ENCODE data around the gene ZFYVE21. TPM values are rescaled to one million over a fixed set of nuclear protein-coding genes. Genes with fewer than 3 reads are reported as not detected.

The ZFYVE21 gene
- total RNA-seq, 1 experiment from 2014 or later, result 49.7 TPM

GRCh38 chr14:103710771-103711377, 4.7 kb upstream of the ZFYVE21 start:
- H2AFZ ChIP-seq (ENCODE audit: low read length), result no peak overlapping the region
- no peak overlapping the region for H2BK12ac ChIP-seq (ENCODE audit: insufficient read length, low read depth, low read length)
- H4K5ac ChIP-seq (ENCODE audit: insufficient read length, low read depth, low read length), result no peak overlapping the region
- H4K20me1 ChIP-seq (ENCODE audit: control insufficient read depth, insufficient read depth, insufficient read length), result no peaks in the 10 kb centered on the region
- WGBS (ENCODE audit: extremely low coverage, insufficient read length, low lambda C conversion rate), result no CpG with 5 or more reads among the region's 9 CpGs
- H4K8ac ChIP-seq (replicated peaks; ENCODE audit: insufficient read length, low read depth, low read length), result no peak overlapping the region
- no peaks in the 10 kb centered on the region for H3K9me3 ChIP-seq (ENCODE audit: control insufficient read depth, low read depth, low read length)
- Mint-ChIP-seq H3K27me3 (ENCODE audit: low read depth) (no peaks in the 10 kb centered on the region; the same call in 1 of the 2 replicates), H3K27ac (peak overlapping the region; percentile 23 to 71 (median 35); a peak in 3 of 7 replicates), H3K9me3 (no peaks in the 10 kb centered on the region; a peak in 2 of 5 replicates), H3K4me1 (peaks cover 22 to 23% of the 10 kb centered on the region in 2 experiments), H3K4me3 (no peak overlapping the region), H3K36me3 (ENCODE audit: insufficient read depth in 1 of 3, low read depth in 3 of 3) (peaks cover 24 to 43% (median 30%) of the 10 kb centered on the region in 3 experiments; a peak in 6 of 7 replicates)
- H3K27ac ChIP-seq (ENCODE audit: insufficient read length, low read depth, low read length), result no peak overlapping the region
- no peak overlapping the region for H2AK5ac ChIP-seq (ENCODE audit: insufficient read length, low read length)
- no peak overlapping the region for H3K23ac ChIP-seq (ENCODE audit: insufficient read length, low read depth, low read length)
- H3K4ac ChIP-seq (ENCODE audit: low read depth, low read length), result no peak overlapping the region
- H2BK5ac ChIP-seq (ENCODE audit: insufficient read length, low read length), result no peak overlapping the region
- no peaks in the 10 kb centered on the region for H3K79me2 ChIP-seq (ENCODE audit: insufficient read depth, low read length)
- no peak overlapping the region for H4K91ac ChIP-seq (ENCODE audit: insufficient read length, low read depth, low read length)
- no peak for DNase-seq
- no peak overlapping the region for H3T11ph ChIP-seq (ENCODE audit: low read length)
- no peaks in the 10 kb centered on the region for H3K79me1 ChIP-seq (ENCODE audit: insufficient read depth, low read depth, low read length, poor library complexity, severe bottlenecking)
- H3K9ac ChIP-seq (ENCODE audit: extremely low read depth, insufficient read length, low read length), result no peak overlapping the region
- no peak overlapping the region for H3K18ac ChIP-seq (ENCODE audit: insufficient read length, low read depth, low read length)
- no peak overlapping the region for H2BK20ac ChIP-seq (ENCODE audit: low read depth, low read length, poor library complexity, severe bottlenecking)
- no peaks in the 10 kb centered on the region for H3K23me2 ChIP-seq (ENCODE audit: insufficient read length, low read depth, low read length, poor library complexity, severe bottlenecking)
- peaks cover 3% of the 10 kb centered on the region; the same call in 1 of the 2 replicates for H3K4me1 ChIP-seq (ENCODE audit: insufficient read depth, low read length)
- H3K27me3 ChIP-seq (ENCODE audit: insufficient read depth, low read length), result no peaks in the 10 kb centered on the region
- no peak overlapping the region for H3K56ac ChIP-seq (ENCODE audit: insufficient read length, low read depth, low read length)
- no peak overlapping the region for H2BK15ac ChIP-seq (ENCODE audit: low read depth, low read length)
- H3K4me2 ChIP-seq (ENCODE audit: insufficient read depth, insufficient read length, low read length), result no peak overlapping the region
- no peak overlapping the region for H3K14ac ChIP-seq (ENCODE audit: insufficient read depth, low read length)
- H2BK120ac ChIP-seq (ENCODE audit: low read depth, low read length, poor library complexity, severe bottlenecking), result no peak overlapping the region
- no peak for TF ChIP-seq CTCF (conservative IDR thresholded peaks at IDR 0.05)
